HFFc6 (cell line): ENCODE measurements around the gene LAMA5. TPM values are rescaled to one million over a fixed set of nuclear protein-coding genes. Genes with fewer than 3 reads are reported as not detected.

Source experiments
- DNase-seq: peaks from one replicate; pipeline ENCODE4 v3.0.0-alpha.2; 2018
- H3K27ac Mint-ChIP-seq: 2 replicates; pipeline ENCODE4 v1.8.0; 2020; ENCODE audit warnings: mild to moderate bottlenecking, mixed read lengths
- H3K27me3 Mint-ChIP-seq: 2 replicates; pipeline ENCODE4 v1.8.0; 2021; ENCODE audit warnings: mild to moderate bottlenecking, moderate library complexity, mixed read lengths; ENCODE audit not compliant: insufficient read depth
- H3K36me3 Mint-ChIP-seq: 2 replicates; pipeline ENCODE4 v1.8.0; 2021; ENCODE audit warnings: low read depth, mixed read lengths
- H3K4me1 Mint-ChIP-seq: 2 replicates; pipeline ENCODE4 v1.8.0; 2020; ENCODE audit warnings: low read depth, mixed read lengths
- H3K4me3 Mint-ChIP-seq: 2 replicates; pipeline ENCODE4 v1.8.0; 2020; ENCODE audit warnings: mild to moderate bottlenecking, moderate library complexity, mixed read lengths
- H3K9me3 Mint-ChIP-seq: 2 replicates; pipeline ENCODE4 v1.8.0; 2020; ENCODE audit warnings: mild to moderate bottlenecking, mixed read lengths
- total RNA-seq, 6 experiments: library from RNA; stranded (reverse); fragmentation: NEBNext Ultra II Directional; extraction: Animal tissue kit (Norgen Biotek cat#: 25700); gene quantifications; 2 replicates in 1 of 6; 3 replicates in 5 of 6; pipeline ENCODE4 v1.2.3, GENCODE V29; 2021
- TF ChIP-seq, protein P1 (sequence below): fragments of 200-600 bp; sonication (generic); IDR thresholded peaks from 2 replicates; pipeline ENCODE4 v1.5.0; 2021; ENCODE audit warnings: antibody characterized with exemption, mild to moderate bottlenecking

LAMA5 gene
- total RNA-seq, 6 experiments from 2014 or later, result 1.2 to 2.4 (median 1.5) TPM

GRCh38 chr20:62297449-62298227 is 69.5 kb downstream of the LAMA5 start:
- 0 out of 2 replicates have a peak, but pooled peaks cover 11% of the 10 kb centered on the region for H3K4me1 Mint-ChIP-seq
- no peak overlapping the region for H3K27ac Mint-ChIP-seq
- TF ChIP-seq, protein P1, sequence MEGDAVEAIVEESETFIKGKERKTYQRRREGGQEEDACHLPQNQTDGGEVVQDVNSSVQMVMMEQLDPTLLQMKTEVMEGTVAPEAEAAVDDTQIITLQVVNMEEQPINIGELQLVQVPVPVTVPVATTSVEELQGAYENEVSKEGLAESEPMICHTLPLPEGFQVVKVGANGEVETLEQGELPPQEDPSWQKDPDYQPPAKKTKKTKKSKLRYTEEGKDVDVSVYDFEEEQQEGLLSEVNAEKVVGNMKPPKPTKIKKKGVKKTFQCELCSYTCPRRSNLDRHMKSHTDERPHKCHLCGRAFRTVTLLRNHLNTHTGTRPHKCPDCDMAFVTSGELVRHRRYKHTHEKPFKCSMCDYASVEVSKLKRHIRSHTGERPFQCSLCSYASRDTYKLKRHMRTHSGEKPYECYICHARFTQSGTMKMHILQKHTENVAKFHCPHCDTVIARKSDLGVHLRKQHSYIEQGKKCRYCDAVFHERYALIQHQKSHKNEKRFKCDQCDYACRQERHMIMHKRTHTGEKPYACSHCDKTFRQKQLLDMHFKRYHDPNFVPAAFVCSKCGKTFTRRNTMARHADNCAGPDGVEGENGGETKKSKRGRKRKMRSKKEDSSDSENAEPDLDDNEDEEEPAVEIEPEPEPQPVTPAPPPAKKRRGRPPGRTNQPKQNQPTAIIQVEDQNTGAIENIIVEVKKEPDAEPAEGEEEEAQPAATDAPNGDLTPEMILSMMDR, result no peak; the same call in 1 of the 2 replicates
- no peak overlapping the region for H3K4me3 Mint-ChIP-seq
- H3K36me3 Mint-ChIP-seq, result peaks cover 5% of the 10 kb centered on the region
- no peak for DNase-seq
- H3K9me3 Mint-ChIP-seq, result no peaks in the 10 kb centered on the region
- H3K27me3 Mint-ChIP-seq, result no peaks in the 10 kb centered on the region; the same call in none of the 2 replicates

GRCh38 chr20:62296724-62297448 is 70.2 kb downstream of the LAMA5 start:
- Mint-ChIP-seq H3K27me3 (no peaks in the 10 kb centered on the region; the same call in none of the 2 replicates), H3K36me3 (peaks cover 5% of the 10 kb centered on the region), H3K9me3 (no peaks in the 10 kb centered on the region), H3K4me1 (0 out of 2 replicates have a peak, but pooled peaks cover 9% of the 10 kb centered on the region), H3K4me3 (no peak overlapping the region), H3K27ac (no peak overlapping the region)
- TF ChIP-seq, protein P1, result no peak
- no peak for DNase-seq

DNA sequence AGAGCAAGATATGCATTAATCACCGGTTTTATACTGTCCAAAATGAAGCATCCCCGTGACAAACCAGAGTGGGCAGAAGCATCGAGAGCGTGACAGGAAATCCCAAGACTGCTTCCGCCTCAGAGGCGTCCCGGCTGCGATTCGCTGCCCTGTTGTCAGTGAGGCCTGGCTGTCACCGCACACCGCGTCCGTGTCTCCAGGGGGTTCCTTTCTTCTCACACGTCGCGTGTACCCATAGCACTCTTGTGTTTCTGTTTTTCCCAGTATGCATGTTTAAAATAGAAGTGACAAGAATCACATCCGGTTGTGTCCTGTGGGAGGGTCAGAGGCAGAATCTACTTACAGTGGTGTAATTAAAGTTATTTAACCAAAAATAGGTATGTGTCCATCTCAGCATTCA is 72.6 kb downstream of the LAMA5 start:
- Mint-ChIP-seq H3K27me3 (peaks cover 3% of the 10 kb centered on the region; the same call in 1 of the 2 replicates), H3K9me3 (no peaks in the 10 kb centered on the region), H3K36me3 (peaks cover 8% of the 10 kb centered on the region), H3K27ac (no peak overlapping the region), H3K4me1 (no peaks in the 10 kb centered on the region), H3K4me3 (no peak overlapping the region)
- DNase-seq, result no peak
- TF ChIP-seq, protein P1, result no peak

- Mint-ChIP-seq H3K9me3 (no peaks in the 10 kb centered on the region), H3K27ac (no peak overlapping the region), H3K4me1 (no peaks in the 10 kb centered on the region), H3K4me3 (no peak overlapping the region), H3K36me3 (peaks cover 8% of the 10 kb centered on the region), H3K27me3 (peaks cover 3% of the 10 kb centered on the region; the same call in 1 of the 2 replicates)
- no peak for DNase-seq
- TF ChIP-seq, protein P1, result no peak
Observed at GRCh38 chr20:62293946-62294345, 73.2 kb downstream of the LAMA5 start.

DNA sequence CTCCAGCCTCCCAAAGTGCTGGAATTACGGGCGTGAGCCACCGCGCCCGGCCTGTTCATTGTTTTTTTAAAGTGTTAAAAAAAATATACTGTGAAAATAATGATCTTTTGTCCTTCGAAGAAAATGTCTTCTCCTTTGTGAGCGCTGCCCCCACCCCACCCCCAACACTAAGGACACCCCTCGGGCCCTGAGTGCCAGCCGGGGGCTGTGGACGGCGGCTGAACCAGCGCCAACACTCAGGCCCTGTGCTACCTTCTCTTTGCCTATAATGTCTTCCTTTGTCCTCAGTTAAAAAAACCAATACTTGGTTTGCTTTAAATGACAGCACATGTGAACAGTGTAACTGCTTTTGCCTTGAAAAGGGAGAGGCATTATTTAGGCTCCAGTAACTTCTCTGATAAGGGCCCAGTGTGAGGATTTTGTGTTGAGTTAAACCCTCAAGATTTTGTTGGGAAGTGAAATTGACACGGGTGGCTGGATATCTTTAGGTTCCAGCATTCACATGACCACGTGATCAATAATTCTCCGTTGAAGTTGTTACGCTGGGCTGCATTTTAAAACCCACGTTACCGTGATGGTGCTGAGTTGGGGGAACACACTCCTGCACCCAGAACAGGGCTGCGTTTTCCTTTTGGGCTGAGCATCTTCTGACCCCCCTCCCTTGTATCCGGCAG is 73.9 kb downstream of the LAMA5 start:
- peaks cover 8% of the 10 kb centered on the region for H3K36me3 Mint-ChIP-seq

More for the DNA sequence above, 73.9 kb downstream of the LAMA5 start:
- no peaks in the 10 kb centered on the region for H3K4me1 Mint-ChIP-seq
- no peak for DNase-seq
- H3K27me3 Mint-ChIP-seq, result peaks cover 3% of the 10 kb centered on the region; the same call in 1 of the 2 replicates
- H3K9me3 Mint-ChIP-seq, result no peaks in the 10 kb centered on the region
- TF ChIP-seq, protein P1, result no peak
- H3K27ac Mint-ChIP-seq, result no peak overlapping the region
- no peak overlapping the region for H3K4me3 Mint-ChIP-seq
